K562 (cell line): ENCODE measurements around the gene CDCA3. TPM values are rescaled to one million over a fixed set of nuclear protein-coding genes. Genes with fewer than 3 reads are reported as not detected.

Experiments
- BACH1 ChIP-seq: fragments of 200-800 bp; sonication (Bioruptor generic); IDR thresholded peaks from 2 replicates; pipeline ENCODE4 v1.6.1; 2016; ENCODE audit warnings: missing genetic modification characterization, missing compliant biosample characterization
- DPF2 ChIP-seq: fragments of 450-650 bp; IDR thresholded peaks from 2 replicates; pipeline ENCODE4 v1.6.1; 2016
- EHMT2 ChIP-seq: fragments of 450-650 bp; IDR thresholded peaks from 2 replicates; pipeline ENCODE4 v1.6.1; 2018; ENCODE audit warnings: antibody characterized with exemption
- FOXA3 ChIP-seq, 2 experiments: fragments of 450-650 bp in 1 of 2; sonication (generic) in 1 of 2; formaldehyde crosslinking; IDR thresholded peaks in 1 of 2; conservative IDR thresholded peaks in 1 of 2; 2 replicates each; pipeline versions ENCODE4 v1.4.0 to v1.8.0; 2020 to 2022; ENCODE audit warnings: mild to moderate bottlenecking in 2 of 2, missing genetic modification reagents in 1 of 2
- HMGN3 ChIP-seq: IDR thresholded peaks from 2 replicates; pipeline ENCODE4 v1.6.1; 2011; ENCODE audit warnings: borderline replicate concordance, low read depth, mild to moderate bottlenecking, mixed read lengths, low read length; ENCODE audit not compliant: insufficient read length; ENCODE audit errors: extremely low read depth
- HNRNPK ChIP-seq: fragments of 200-400 bp; formaldehyde crosslinking; IDR thresholded peaks from one replicate; pipeline ENCODE4 v1.6.1; 2018; ENCODE audit warnings: mild to moderate bottlenecking, low read depth, low read length; ENCODE audit not compliant: poor library complexity, severe bottlenecking
- KDM5B ChIP-seq: fragments of 200-600 bp; sonication (generic); IDR thresholded peaks from 2 replicates; pipeline ENCODE4 v1.6.1; 2012; ENCODE audit warnings: low read depth, mild to moderate bottlenecking, moderate library complexity, low read length, control low read depth, inconsistent platforms; ENCODE audit not compliant: insufficient replicate concordance
- KLF6 ChIP-seq: fragments of 250-450 bp; sonication (Bioruptor Pico); IDR thresholded peaks from 2 replicates; pipeline ENCODE4 v1.4.0; 2020; ENCODE audit warnings: mild to moderate bottlenecking, moderate library complexity, borderline replicate concordance
- MBD2 ChIP-seq: sonication (generic); IDR thresholded peaks from 2 replicates; pipeline ENCODE4 v1.6.1; 2016; ENCODE audit warnings: low read depth, borderline replicate concordance
- NCOA6 ChIP-seq: fragments of 450-650 bp; IDR thresholded peaks from 2 replicates; pipeline ENCODE4 v1.6.1; 2017; ENCODE audit warnings: mild to moderate bottlenecking
- NR2C1 ChIP-seq, 2 experiments: fragments of 450-650 bp; IDR thresholded peaks; 2 replicates each; pipeline ENCODE4 v1.6.1; 2017; ENCODE audit warnings: mild to moderate bottlenecking in 2 of 2, antibody characterized with exemption in 1 of 2, inconsistent platforms in 1 of 2, missing compliant biosample characterization in 1 of 2, missing genetic modification characterization in 1 of 2
- NR2C2 ChIP-seq, 2 experiments: fragments of 200-800 bp in 1 of 2; sonication (Bioruptor generic) in 1 of 2; sonication (generic) in 1 of 2; formaldehyde crosslinking in 1 of 2; IDR thresholded peaks; 2 replicates each; pipeline versions ENCODE4 v1.6.1 to v1.8.0; 2016 to 2022; ENCODE audit warnings: mild to moderate bottlenecking in 1 of 2, missing compliant biosample characterization in 1 of 2, missing genetic modification characterization in 1 of 2, missing genetic modification reagents in 1 of 2
- NRF1 ChIP-seq, 2 experiments: fragments of 450-650 bp; IDR thresholded peaks in 1 of 2; conservative IDR thresholded peaks in 1 of 2; 2 replicates each; pipeline ENCODE4 v1.6.1; 2014; ENCODE audit warnings: mild to moderate bottlenecking in 2 of 2
- PHTF2 ChIP-seq: fragments of 250-450 bp; sonication (Bioruptor Pico); IDR thresholded peaks from 2 replicates; pipeline ENCODE4 v1.5.0; 2021; ENCODE audit warnings: mild to moderate bottlenecking
- RBM34 ChIP-seq: fragments of 200-400 bp; formaldehyde crosslinking; IDR thresholded peaks from 2 replicates; pipeline ENCODE4 v1.6.1; 2018; ENCODE audit warnings: low read length, borderline replicate concordance; ENCODE audit not compliant: insufficient read depth
- TAL1 ChIP-seq: fragments of 450-650 bp; IDR thresholded peaks from 2 replicates; pipeline ENCODE4 v1.6.1; 2016; ENCODE audit warnings: mild to moderate bottlenecking
- YY1 ChIP-seq, 3 experiments: IDR thresholded peaks; 2 replicates each; pipeline ENCODE4 v1.6.1; 2011; ENCODE audit warnings: low read length in 2 of 3, mild to moderate bottlenecking in 2 of 3, moderate library complexity in 2 of 3, borderline replicate concordance in 1 of 3, control low read depth in 1 of 3, low read depth in 1 of 3; ENCODE audit not compliant: insufficient read depth in 3 of 3, insufficient replicate concordance in 2 of 3, control insufficient read depth in 1 of 3, insufficient read length in 1 of 3; ENCODE audit errors: extremely low read depth in 1 of 3
- ZC3H11A ChIP-seq: IDR thresholded peaks from 2 replicates; pipeline ENCODE4 v1.6.1; 2012; ENCODE audit warnings: low read depth, low read length, improper control_type of control experiment
- polyA plus RNA-seq, 8 experiments: library from polyadenylated mRNA; depleted of rRNA in 4 of 8; stranded (reverse) in 5 of 8; unstranded in 3 of 8; fragments of >200 nt; fragmentation: Nextera tagmentation in 2 of 8; fragmentation: Illumina TruSeq in 1 of 8; extraction: Ambion mirVana in 2 of 8; extraction: Trizol in 1 of 8; gene quantifications; 2 replicates each; pipeline versions ENCODE4 v1.2.1 to v1.2.3, GENCODE V29; 2011 to 2014; ENCODE audit warnings: inconsistent platforms in 1 of 8, missing spikeins in 1 of 8
- total RNA-seq, 7 experiments: library from RNA; depleted of rRNA in 6 of 7; stranded (reverse); fragments of >200 nt in 6 of 7; fragmentation: Illumina TruSeq in 2 of 7; extraction: Trizol in 2 of 7; gene quantifications; 2 replicates each; pipeline versions ENCODE4 v1.2.1 to v1.2.3, GENCODE V29; 2011 to 2021; ENCODE audit warnings: low replicate concordance in 1 of 7
- TF ChIP-seq, protein P1 (sequence below): fragments of 250-450 bp; sonication (Bioruptor Pico); IDR thresholded peaks from 2 replicates; pipeline ENCODE4 v1.8.0; 2022; ENCODE audit warnings: inconsistent platforms, mild to moderate bottlenecking, moderate library complexity, borderline replicate concordance
- TF ChIP-seq, protein P2 (sequence below): fragments of 250-450 bp; sonication (Bioruptor Pico); IDR thresholded peaks from 2 replicates; pipeline ENCODE4 v1.8.0; 2021; ENCODE audit warnings: moderate library complexity, mild to moderate bottlenecking, inconsistent platforms
- TF ChIP-seq, protein P3 (sequence below): fragments of 450-650 bp; IDR thresholded peaks from 2 replicates; pipeline ENCODE4 v1.6.1; 2018; ENCODE audit not compliant: partially characterized antibody

Gene CDCA3
- total and polyA plus RNA-seq, 9 of the 15 experiments (the other 6 are each of a cell fraction or from before 2014, with no cell fraction given): 24.2 to 80.8 (median 55.1) TPM

DNA sequence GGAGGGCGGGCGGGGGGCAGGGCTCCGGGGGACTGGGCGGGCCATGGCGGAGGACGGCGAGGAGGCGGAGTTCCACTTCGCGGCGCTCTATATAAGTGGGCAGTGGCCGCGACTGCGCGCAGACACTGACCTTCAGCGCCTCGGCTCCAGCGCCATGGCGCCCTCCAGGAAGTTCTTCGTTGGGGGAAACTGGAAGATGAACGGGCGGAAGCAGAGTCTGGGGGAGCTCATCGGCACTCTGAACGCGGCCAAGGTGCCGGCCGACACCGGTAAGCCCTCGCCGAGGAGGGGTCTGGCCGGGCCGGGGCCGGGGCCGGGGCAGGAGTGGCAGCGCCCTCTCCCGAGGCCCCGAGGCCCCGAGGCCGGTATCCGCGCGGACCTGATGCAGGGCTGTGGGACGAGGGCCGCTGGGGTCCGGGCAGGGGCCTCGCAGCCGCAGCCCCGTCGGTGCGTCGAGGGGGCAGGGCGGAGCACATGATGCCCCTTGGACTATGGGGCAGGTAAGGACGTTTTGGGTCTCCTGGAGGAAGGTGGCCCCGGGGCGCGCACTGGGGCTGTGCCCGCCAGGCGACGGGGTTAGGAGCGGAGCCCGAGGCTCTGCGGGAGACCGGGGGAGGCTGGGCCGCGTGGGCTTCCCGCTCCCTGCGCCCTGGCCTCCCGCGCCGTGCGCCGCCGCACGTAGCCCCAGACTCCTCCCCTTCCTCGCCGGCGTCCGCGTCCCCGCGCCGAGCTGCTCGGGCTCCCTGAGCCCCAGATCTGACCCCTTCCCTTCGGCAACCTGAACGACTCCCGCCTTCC is 16.5 kb upstream of the CDCA3 start, which contains the start of gene TPI1 (continued):
- TF ChIP-seq HMGN3 (peak; percentile 30), KLF6 (CRISPR knock-in tag) (no peak), NCOA6 (no peak), DPF2 (no peak), HNRNPK (peak; percentile 26), KDM5B (peak; percentile 98), ZC3H11A (no peak), MBD2 (peak; percentile 67; the same call in 1 of the 2 replicates), NR2C1 (IDR thresholded peaks at IDR 0.05) (no peak), NR2C1 (tag; IDR thresholded peaks at IDR 0.05) (no peak), NR2C2 (CRISPR knock-in tag; IDR thresholded peaks at IDR 0.05) (no peak; the same call in 1 of the 2 replicates), NR2C2 (tag; IDR thresholded peaks at IDR 0.05) (peak; percentile 38; the same call in 1 of the 2 replicates), FOXA3 (CRISPR knock-in tag; conservative IDR thresholded peaks at IDR 0.05 in 1 of 2, IDR thresholded peaks at IDR 0.05 in 1 of 2) (no peak), NRF1 (conservative IDR thresholded peaks at IDR 0.05 in 1 of 2, IDR thresholded peaks at IDR 0.05 in 1 of 2) (peak; percentile 82 to 85), RBM34 (no peak), BACH1 (tag) (no peak), YY1 (IDR thresholded peaks at IDR 0.05; ENCODE audit: borderline replicate concordance in 1 of 3, control insufficient read depth in 1 of 3, extremely low read depth in 1 of 3, insufficient read depth in 3 of 3, insufficient read length in 1 of 3, insufficient replicate concordance in 2 of 3, low read depth in 1 of 3, low read length in 2 of 3) (peak; percentile 13 to 91 (median 78)), PHTF2 (CRISPR knock-in tag) (peak; percentile 73; the same call in 1 of the 2 replicates), TAL1 (no peak), EHMT2 (no peak)
- TF ChIP-seq, protein P1, sequence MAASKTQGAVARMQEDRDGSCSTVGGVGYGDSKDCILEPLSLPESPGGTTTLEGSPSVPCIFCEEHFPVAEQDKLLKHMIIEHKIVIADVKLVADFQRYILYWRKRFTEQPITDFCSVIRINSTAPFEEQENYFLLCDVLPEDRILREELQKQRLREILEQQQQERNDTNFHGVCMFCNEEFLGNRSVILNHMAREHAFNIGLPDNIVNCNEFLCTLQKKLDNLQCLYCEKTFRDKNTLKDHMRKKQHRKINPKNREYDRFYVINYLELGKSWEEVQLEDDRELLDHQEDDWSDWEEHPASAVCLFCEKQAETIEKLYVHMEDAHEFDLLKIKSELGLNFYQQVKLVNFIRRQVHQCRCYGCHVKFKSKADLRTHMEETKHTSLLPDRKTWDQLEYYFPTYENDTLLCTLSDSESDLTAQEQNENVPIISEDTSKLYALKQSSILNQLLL (CRISPR knock-in tag): no peak
- TF ChIP-seq, protein P2, sequence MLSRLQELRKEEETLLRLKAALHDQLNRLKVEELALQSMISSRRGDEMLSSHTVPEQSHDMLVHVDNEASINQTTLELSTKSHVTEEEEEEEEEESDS: no peak
- TF ChIP-seq, protein P3, sequence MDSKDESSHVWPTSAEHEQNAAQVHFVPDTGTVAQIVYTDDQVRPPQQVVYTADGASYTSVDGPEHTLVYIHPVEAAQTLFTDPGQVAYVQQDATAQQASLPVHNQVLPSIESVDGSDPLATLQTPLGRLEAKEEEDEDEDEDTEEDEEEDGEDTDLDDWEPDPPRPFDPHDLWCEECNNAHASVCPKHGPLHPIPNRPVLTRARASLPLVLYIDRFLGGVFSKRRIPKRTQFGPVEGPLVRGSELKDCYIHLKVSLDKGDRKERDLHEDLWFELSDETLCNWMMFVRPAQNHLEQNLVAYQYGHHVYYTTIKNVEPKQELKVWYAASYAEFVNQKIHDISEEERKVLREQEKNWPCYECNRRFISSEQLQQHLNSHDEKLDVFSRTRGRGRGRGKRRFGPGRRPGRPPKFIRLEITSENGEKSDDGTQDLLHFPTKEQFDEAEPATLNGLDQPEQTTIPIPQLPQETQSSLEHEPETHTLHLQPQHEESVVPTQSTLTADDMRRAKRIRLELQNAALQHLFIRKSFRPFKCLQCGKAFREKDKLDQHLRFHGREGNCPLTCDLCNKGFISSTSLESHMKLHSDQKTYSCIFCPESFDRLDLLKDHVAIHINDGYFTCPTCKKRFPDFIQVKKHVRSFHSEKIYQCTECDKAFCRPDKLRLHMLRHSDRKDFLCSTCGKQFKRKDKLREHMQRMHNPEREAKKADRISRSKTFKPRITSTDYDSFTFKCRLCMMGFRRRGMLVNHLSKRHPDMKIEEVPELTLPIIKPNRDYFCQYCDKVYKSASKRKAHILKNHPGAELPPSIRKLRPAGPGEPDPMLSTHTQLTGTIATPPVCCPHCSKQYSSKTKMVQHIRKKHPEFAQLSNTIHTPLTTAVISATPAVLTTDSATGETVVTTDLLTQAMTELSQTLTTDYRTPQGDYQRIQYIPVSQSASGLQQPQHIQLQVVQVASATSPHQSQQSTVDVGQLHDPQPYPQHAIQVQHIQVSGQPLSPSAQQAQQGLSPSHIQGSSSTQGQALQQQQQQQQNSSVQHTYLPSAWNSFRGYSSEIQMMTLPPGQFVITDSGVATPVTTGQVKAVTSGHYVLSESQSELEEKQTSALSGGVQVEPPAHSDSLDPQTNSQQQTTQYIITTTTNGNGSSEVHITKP: no peak
